Endodermal cell (in vitro differentiated cells): ENCODE data around the gene YPEL5. TPM values are rescaled to one million over a fixed set of nuclear protein-coding genes. Genes with fewer than 3 reads are reported as not detected.

ENCODE experiments used
- DNase-seq: peaks from one replicate; pipeline ENCODE4 v3.0.0-alpha.2; 2017
- H3K27ac ChIP-seq: 2 replicates; pipeline ENCODE4 v1.5.1; 2013; ENCODE audit warnings: mild to moderate bottlenecking, low read depth, low read length, moderate library complexity
- H3K27me3 ChIP-seq: 2 replicates; pipeline ENCODE4 v1.6.1; 2013; ENCODE audit warnings: mild to moderate bottlenecking, low read length, moderate library complexity; ENCODE audit not compliant: insufficient read depth, control insufficient read depth, poor library complexity, severe bottlenecking
- H3K36me3 ChIP-seq: 2 replicates; pipeline ENCODE4 v1.7.0; 2013; ENCODE audit warnings: mild to moderate bottlenecking, low read length, moderate library complexity; ENCODE audit not compliant: control insufficient read depth, insufficient read depth
- H3K4me1 ChIP-seq: one replicate; pipeline ENCODE4 v1.7.0; 2013; ENCODE audit warnings: low read length; ENCODE audit not compliant: control insufficient read depth, insufficient read depth
- H3K4me3 ChIP-seq: 2 replicates; pipeline ENCODE4 v1.5.1; 2013; ENCODE audit warnings: mild to moderate bottlenecking, low read length, moderate library complexity
- H3K9ac ChIP-seq: 2 replicates; pipeline ENCODE4 v1.6.1; 2013; ENCODE audit warnings: mild to moderate bottlenecking, low read length, moderate library complexity; ENCODE audit not compliant: poor library complexity, severe bottlenecking; ENCODE audit errors: extremely low read depth
- H3K9me3 ChIP-seq: 2 replicates; pipeline ENCODE4 v1.6.1; 2013; ENCODE audit warnings: mild to moderate bottlenecking, low read length, moderate library complexity; ENCODE audit not compliant: control insufficient read depth
- H3K27ac Mint-ChIP-seq: 2 replicates; pipeline ENCODE4 v1.8.0; 2020; ENCODE audit warnings: mixed read lengths
- H3K27me3 Mint-ChIP-seq: 2 replicates; pipeline ENCODE4 v1.8.0; 2021; ENCODE audit warnings: mild to moderate bottlenecking, mixed read lengths; ENCODE audit not compliant: insufficient read depth
- H3K36me3 Mint-ChIP-seq: 2 replicates; pipeline ENCODE4 v1.8.0; 2020; ENCODE audit warnings: low read depth, mixed read lengths
- H3K4me1 Mint-ChIP-seq: 2 replicates; pipeline ENCODE4 v1.8.0; 2020; ENCODE audit warnings: mixed read lengths
- H3K4me3 Mint-ChIP-seq: 2 replicates; pipeline ENCODE4 v1.8.0; 2020; ENCODE audit warnings: mild to moderate bottlenecking, moderate library complexity, mixed read lengths
- H3K9me3 Mint-ChIP-seq: 2 replicates; pipeline ENCODE4 v1.8.0; 2020; ENCODE audit warnings: mild to moderate bottlenecking, mixed read lengths
- WGBS, 2 experiments: methylation state at CpG; one replicate each; pipeline versions ENCODE4 v1.1.5 to v1.1.7; 2013; ENCODE audit warnings: missing lambda C conversion rate in 2 of 2, mixed read lengths in 1 of 2; ENCODE audit not compliant: insufficient coverage in 1 of 2, insufficient read length in 1 of 2; 5-methylcytosine and 5-hydroxymethylcytosine counted together
- total RNA-seq, 2 donors: library from RNA; stranded (reverse); fragmentation: NEBNext Ultra II Directional in 1 of 2; extraction: Animal tissue kit (Norgen Biotek cat#: 25700) in 1 of 2; gene quantifications; 2 replicates in 1 of 2; 3 replicates in 1 of 2; pipeline ENCODE4 v1.2.1, GENCODE V29; 2021
- TF ChIP-seq, protein P1 (sequence below): fragments of 200-600 bp; sonication (generic); conservative IDR thresholded peaks from 2 replicates; pipeline ENCODE4 v1.5.0; 2021; ENCODE audit warnings: antibody characterized with exemption, mild to moderate bottlenecking

The YPEL5 gene
- total RNA-seq, 2 donors from 2014 or later: 80.1 to 97.2 TPM

DNA sequence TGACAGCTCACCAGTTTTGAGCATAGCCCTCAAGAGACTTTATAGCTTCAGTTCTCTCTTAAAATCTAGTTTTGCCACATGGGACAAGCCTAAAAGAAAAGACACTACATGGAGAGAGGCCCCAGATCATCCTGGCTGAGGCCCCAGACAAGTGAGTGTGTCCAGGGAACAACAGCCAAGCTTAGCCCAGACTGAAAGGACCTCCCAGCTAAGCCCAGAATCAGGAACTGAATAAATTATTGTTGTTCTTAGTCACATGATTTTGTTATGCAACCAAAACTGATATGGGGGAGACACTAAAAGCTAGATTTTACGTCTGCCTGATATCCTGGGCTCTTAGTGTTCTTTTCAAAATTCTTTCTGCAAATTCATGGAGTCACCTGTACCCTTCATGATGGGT lies 55.2 kb downstream of the YPEL5 start:
- peaks cover 5% of the 10 kb centered on the region for H3K4me1 ChIP-seq
- Mint-ChIP-seq H3K4me1 (peaks cover 4% of the 10 kb centered on the region), H3K27ac (no peak overlapping the region), H3K36me3 (no peaks in the 10 kb centered on the region), H3K9me3 (no peaks in the 10 kb centered on the region), H3K27me3 (peaks cover 32% of the 10 kb centered on the region), H3K4me3 (no peak overlapping the region)
- no peak for DNase-seq
- H3K9me3 ChIP-seq: no peaks in the 10 kb centered on the region
- TF ChIP-seq, protein P1, sequence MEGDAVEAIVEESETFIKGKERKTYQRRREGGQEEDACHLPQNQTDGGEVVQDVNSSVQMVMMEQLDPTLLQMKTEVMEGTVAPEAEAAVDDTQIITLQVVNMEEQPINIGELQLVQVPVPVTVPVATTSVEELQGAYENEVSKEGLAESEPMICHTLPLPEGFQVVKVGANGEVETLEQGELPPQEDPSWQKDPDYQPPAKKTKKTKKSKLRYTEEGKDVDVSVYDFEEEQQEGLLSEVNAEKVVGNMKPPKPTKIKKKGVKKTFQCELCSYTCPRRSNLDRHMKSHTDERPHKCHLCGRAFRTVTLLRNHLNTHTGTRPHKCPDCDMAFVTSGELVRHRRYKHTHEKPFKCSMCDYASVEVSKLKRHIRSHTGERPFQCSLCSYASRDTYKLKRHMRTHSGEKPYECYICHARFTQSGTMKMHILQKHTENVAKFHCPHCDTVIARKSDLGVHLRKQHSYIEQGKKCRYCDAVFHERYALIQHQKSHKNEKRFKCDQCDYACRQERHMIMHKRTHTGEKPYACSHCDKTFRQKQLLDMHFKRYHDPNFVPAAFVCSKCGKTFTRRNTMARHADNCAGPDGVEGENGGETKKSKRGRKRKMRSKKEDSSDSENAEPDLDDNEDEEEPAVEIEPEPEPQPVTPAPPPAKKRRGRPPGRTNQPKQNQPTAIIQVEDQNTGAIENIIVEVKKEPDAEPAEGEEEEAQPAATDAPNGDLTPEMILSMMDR: no peak
- H3K27me3 ChIP-seq: peaks cover 25% of the 10 kb centered on the region
- 88% methylated on average over 1 of the region's 1 CpG; no CpG with 5 or more reads in 1 of the 2 experiments for WGBS, 2 experiments
- no peak overlapping the region for H3K4me3 ChIP-seq
- H3K27ac ChIP-seq: no peak overlapping the region
- no peak overlapping the region for H3K9ac ChIP-seq
- H3K36me3 ChIP-seq: no peaks in the 10 kb centered on the region

- DNase-seq: no peak
- H3K27ac Mint-ChIP-seq: no peak overlapping the region
- H3K4me3 Mint-ChIP-seq: no peak overlapping the region
- no peak overlapping the region for H3K27ac ChIP-seq
- peaks cover 25% of the 10 kb centered on the region for H3K27me3 ChIP-seq
- H3K4me1 Mint-ChIP-seq: peaks cover 4% of the 10 kb centered on the region
- no peak overlapping the region for H3K9ac ChIP-seq
- H3K9me3 Mint-ChIP-seq: no peaks in the 10 kb centered on the region
- H3K36me3 Mint-ChIP-seq: no peaks in the 10 kb centered on the region
- H3K36me3 ChIP-seq: no peaks in the 10 kb centered on the region
- no peaks in the 10 kb centered on the region for H3K9me3 ChIP-seq
- H3K4me1 ChIP-seq: peaks cover 5% of the 10 kb centered on the region
- WGBS, 2 experiments: 92 to 98% methylated on average over 4 to 7 of the region's 7 CpGs
- peaks cover 25% of the 10 kb centered on the region for H3K27me3 Mint-ChIP-seq
- no peak overlapping the region for H3K4me3 ChIP-seq
- TF ChIP-seq, protein P1: no peak
These were observed 56.3 kb downstream of the YPEL5 start for GRCh38 chr2:30203156-30203555.

DNA sequence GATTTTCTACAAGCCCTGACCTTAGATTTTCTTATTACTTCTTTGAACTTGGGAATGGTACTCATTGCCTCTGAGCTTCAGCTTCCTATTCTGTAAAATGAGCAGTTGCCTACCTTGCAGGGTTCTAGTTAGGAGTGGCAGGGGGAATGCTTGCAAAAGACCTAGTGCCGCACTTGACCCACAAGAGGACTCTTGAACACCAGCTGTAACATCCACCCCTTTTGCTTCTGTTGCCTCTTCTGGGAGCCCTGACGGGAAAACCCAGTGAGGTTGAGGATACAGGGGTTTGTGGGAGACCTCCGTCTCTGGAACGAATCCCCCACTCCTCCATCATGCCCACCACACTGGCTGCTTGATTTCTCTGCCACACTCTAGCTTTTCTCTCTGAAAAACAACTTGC lies 57.5 kb downstream of the YPEL5 start:
- Histone ChIP-seq H3K27me3 (peaks cover 25% of the 10 kb centered on the region), H3K9ac (no peak overlapping the region), H3K36me3 (no peaks in the 10 kb centered on the region), H3K27ac (no peak overlapping the region), H3K9me3 (no peaks in the 10 kb centered on the region), H3K4me1 (no peaks in the 10 kb centered on the region), H3K4me3 (no peak overlapping the region)
- no peak for DNase-seq
- H3K9me3 Mint-ChIP-seq: no peaks in the 10 kb centered on the region
- H3K36me3 Mint-ChIP-seq: no peaks in the 10 kb centered on the region
- peaks cover 25% of the 10 kb centered on the region for H3K27me3 Mint-ChIP-seq
- H3K27ac Mint-ChIP-seq: no peak overlapping the region
- WGBS, 2 experiments: 83 to 90% methylated on average over 2 to 4 of the region's 4 CpGs
- H3K4me1 Mint-ChIP-seq: peaks cover 4% of the 10 kb centered on the region
- H3K4me3 Mint-ChIP-seq: no peak overlapping the region
- TF ChIP-seq, protein P1: no peak
